T47D (cell line): ENCODE measurements around the gene UPK3BL1.
"Not testable (repeated sequence)": the region's sequence is repeated elsewhere in the genome, so short reads cannot be mapped to it uniquely, and the experiment has no call there.

ENCODE experiments used
- DNase-seq, 2 experiments: peaks; one replicate each; pipeline versions ENCODE4 v3.0.0 to v3.0.0-alpha.2; 2011 to 2012; ENCODE audit warnings: low read depth in 1 of 2, low spot score in 1 of 2
- in situ Hi-C: cut with HindIII; loops from 2 replicates; pipeline ENCODE4 v1.10.0; 2016; ENCODE audit warnings: low sequenced_read_pairs, low pct_unique_long_range_greater_than_20kb

Gene UPK3BL1

DNA sequence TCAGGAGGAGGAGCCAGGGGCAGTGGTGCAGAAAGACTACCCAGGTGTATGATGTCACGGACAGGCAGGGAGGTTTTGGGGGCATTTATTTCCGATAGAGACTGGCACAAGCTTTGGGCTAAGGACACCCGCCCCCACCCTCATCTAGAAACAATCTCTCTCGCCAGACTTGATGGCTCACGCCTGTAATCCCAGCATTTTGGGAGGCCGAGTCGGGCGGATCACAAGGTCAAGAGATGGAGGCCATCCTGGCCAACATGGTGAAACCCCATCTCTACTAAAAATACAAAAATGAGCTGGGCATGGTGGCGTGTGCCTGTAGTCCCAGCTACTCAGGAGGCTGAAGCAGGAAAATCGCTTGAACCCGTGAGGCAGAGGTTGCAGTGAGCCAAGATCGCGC is 5.6 kb downstream of the UPK3BL1 start:
- in situ Hi-C loops, DNase-seq: not testable (repeated sequence)

DNA sequence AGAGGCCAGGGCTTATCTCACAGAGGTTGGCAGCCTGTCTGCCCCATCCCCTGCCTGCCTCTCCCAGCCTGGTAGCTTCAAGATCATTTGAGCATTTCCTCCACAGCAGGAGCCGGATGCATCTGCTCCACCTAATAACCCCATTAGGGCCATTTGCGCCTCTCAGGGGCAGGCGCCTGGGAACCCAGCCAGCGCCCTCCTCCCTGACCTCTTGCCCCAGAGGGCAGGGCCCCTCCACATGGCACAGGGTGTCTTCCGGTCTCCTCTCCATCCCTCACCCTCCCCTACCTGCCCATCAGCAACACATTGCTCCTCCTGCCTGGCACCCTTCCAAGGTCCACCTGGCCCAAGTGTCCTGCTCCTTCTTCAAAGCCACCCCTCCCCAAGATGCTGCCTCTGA is 7.2 kb downstream of the UPK3BL1 start:
- in situ Hi-C loops, DNase-seq: not testable (repeated sequence)

DNA sequence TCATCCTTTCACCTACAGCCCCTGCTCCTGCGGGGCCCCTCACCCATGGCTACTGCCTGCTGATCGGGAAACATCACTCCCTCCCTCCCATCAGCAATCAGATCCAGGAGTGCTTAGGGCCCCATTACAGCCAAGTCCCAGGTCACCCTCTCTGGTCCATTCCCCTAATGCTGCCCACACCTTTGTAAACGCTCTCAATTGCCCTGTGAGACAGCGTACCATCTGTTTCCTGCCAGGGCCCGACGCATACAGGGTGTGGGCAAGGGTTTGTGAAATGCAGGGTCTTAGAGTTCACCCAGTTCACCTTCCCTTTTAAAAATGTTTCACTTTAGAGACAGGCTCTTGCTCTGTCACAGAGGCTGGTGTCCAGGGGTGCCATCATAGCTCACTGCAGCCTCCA is 8.3 kb downstream of the UPK3BL1 start:
- in situ Hi-C loops, DNase-seq: not testable (repeated sequence)

DNA sequence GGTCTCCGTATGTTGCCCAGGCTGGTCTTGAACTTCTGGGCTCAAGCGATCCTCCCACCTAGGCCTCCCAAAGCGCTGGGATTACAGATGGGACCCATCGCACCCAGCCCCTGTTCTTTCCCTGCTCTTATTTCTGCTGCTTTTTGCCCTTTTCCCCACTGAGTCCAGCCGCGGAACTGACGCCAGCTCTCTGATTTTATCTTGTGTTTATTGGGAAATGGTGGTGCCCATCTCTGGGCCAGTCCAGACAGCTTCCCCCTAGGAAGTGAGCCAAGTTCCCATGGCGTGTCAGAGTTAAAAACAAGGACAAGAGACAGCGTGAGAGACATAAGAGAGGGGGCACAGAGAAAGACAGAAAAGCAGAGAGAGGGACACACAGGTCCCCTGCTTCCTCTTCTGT is 12.0 kb downstream of the UPK3BL1 start:
- in situ Hi-C loops, DNase-seq: not testable (repeated sequence)

DNA sequence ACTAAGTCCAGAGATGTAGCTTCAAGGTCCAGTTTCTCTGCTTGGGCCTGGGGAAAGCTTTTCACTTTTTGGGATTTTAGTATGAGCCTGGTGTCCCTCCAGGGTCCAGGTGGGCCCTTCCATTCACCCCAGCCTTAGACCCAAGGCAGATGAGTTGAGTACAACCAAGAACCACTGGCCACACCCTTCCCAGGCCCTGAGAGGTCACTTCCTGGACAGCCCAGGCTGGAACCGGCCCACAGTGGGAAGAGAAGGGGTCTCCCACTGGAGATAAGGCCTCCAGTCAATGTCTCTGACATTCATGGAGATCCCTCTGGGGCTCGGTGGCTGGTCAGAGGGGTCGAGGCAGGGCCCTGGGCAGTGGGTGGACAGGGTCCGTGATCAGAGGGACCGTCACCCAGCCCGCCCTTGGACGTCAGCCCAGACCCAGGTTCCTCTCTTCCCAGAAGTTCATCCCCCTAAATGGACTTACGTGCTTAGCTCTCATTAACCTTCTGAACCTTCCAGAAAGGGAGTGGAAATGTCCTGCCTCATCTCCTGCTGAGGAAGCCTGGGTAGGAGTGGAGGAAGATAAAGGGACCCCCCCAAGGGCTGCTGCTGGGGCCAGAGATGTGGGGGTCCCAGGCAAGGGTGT is 15.2 kb downstream of the UPK3BL1 start:
- in situ Hi-C loops, DNase-seq: not testable (repeated sequence)

DNA sequence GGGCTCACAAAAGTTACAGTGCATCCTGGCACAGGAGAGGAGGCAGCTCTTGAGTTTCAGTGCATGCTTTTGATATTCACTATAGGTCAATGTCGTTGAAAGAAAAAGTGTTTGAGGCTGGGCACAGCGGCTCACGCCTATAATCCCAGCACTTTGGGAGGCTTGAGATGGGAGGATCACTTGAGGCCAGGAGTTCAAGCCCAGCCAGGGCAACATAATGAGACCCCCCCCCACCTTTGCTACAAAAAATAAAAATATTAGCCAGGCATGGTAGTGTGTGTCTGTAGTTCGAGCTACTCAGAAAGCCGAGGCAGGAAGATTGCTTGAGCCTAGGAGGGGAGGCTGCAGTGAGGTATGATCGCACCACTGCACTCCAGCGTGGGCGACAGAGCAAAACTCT is 24.5 kb downstream of the UPK3BL1 start:
- DNase-seq, in situ Hi-C loops: not testable (repeated sequence)

DNA sequence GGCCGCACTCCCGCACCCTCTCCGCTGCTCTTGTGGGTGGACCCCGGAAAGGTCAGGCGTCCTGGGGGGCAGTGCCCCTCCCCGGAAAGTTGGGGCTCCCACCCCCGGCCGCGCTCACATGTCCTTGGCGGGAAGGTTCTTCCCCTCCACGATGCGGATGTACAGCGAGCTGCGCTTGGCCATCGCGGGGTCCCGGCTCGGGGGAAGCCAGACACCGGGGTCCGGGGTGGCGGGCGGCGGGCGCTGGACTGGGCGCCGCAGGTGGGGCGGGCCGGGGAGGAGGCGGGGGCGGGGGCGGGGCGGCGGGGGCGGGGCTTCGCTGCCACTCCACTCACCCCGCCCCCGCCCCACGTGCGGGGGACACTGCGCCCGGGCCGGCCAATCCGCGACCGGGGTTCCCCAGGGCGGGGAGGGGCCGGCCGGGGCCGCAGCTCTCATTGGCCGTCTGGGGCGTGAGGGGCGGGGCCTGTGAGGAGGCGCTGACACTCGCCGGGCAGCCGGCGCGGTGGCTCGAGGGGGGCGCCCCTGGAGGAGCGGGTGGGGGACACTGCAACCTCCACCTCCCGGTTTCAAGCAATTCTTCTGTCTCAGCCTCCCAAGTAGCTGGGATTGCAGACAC is 26.0 kb downstream of the UPK3BL1 start, which contains the start of gene RASA4:
Gene RASA4, minus strand, starts transcription at position 250 of the 619 bp plus-strand sequence. Its CDS starts 67 bp downstream, at position 183.
- in situ Hi-C loops, DNase-seq: not testable (repeated sequence)

DNA sequence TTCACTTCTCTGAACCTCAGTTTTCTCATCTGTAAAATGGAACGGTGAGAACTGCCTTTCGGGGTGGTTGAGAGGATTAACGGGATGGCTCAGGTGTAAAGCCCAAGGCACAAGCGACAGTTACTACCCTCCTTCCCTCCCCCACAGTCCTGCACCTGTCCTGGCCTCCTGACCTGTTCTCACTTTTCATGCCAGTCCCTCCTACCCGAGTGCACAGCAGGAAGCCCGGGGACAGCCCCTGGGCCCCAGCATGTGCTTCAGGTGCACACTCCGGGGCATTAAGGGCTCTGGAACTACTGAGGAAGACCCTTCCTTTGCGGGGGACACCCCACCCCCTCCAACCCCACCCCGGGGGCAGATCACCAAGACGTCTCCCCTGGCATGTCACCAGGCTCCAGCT is 26.7 kb downstream of the UPK3BL1 start:
- in situ Hi-C loops, DNase-seq: not testable (repeated sequence)

DNA sequence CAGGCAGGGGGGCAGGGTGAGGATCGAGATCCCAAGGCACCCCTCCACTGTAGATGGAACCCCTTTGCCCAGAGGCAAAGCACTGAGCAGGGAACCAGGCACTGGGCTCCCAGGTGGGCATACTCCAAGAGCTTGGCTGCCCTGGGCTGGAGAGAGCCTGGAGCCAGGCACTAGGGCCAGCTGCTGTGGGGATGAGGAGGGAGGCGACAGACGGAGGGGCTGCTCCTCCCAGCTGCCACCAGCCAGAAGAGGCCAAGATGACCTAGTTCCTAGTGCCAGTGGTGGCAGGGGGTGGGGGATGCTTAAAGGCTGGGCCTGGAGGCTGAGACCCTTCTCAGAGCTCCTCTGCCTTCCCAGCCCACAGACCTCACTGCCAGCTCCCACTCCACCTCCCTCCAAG is 27.7 kb downstream of the UPK3BL1 start:
- in situ Hi-C loops, DNase-seq: not testable (repeated sequence)

DNA sequence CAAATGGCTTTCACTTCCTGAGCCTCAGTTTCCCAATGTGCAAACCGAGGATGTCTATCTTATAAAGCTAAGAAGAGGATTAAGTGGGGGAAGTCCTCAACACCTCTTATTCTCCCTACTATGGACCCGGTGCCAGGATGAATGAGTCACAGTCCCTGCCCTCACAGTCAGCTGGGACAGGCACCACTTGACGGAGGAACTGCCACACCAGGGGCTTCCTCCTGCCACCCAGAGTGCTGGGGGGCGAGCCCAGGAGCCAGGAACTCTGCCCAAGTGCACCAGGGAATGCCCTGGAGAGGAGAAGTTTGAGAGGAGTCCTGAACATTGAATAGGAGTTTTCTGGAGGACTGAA is 28.3 kb downstream of the UPK3BL1 start:
- DNase-seq: not testable (repeated sequence)

DNA sequence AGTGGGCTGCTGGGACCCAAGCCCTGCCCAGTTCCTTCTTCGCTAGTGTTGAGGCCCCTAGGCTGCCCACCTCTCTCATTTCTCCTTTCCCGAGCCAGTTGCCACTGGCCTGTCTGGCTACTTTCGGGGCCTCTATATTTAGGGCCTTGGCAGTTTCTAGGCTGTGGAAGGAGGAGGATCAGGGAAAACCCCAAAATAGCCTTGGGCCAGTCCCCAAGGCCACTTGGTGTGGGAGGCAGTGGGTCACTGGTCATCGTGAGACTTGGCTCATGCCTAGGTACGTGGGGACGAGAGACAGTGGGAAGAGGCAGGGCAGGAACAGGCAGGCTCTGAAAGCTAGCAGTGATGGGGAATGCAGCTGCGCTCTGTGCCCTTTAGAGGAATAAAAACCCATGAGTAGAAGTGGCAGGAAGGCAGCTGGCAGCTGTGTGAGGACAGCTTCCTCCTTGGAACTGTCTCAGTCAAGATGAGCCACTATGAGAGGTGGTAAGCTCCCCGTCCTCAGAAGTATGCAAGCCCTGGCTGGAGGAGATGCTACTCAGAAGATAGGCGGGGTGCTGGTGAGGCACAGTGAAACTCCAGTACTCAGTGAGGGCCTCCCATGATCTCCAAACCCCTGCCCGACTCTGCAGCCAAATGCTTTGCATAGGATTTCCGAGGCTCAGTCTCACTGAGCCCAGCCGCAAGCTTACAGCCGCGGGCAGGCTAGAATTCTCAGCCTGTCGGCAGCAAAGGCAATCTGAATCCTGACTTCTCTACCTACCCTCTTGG is 28.8 kb downstream of the UPK3BL1 start:
- in situ Hi-C loops, DNase-seq: not testable (repeated sequence)

More for the DNA sequence above, 28.3 kb downstream of the UPK3BL1 start:
- in situ Hi-C loops: not testable (repeated sequence)

DNA sequence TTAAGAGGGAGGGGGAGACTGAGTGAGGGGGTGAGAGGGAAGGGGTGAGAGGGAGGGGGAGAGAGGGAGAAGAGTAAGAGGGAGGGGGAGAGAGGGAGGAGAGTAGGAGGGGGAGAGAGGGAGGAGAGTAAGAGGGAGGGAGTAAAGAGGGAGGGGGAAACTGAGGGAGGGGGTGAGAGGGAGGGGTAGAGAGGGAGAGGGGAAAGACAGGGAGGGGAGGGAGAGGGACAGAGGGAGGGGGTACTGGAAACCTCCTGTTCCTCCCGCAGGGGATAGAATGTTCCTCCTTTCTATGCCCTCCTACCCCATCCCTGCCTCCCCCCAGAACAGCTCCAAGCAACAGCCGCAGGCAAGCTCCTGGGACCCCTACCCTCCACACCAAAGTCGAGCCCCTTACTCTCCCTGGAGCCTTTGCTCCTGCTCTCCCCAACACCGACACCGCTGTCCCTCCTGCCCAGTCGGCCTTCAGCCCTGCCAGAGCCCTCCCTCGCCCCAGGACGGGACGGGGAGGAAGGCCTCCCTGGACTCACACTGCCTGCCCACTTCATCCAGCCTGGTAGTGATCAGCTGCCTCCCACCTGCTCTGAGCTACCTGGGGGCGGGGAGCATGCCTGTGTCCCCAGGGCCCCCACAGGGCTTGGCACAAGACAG is 30.8 kb downstream of the UPK3BL1 start:
- in situ Hi-C loops: not testable (repeated sequence)

DNA sequence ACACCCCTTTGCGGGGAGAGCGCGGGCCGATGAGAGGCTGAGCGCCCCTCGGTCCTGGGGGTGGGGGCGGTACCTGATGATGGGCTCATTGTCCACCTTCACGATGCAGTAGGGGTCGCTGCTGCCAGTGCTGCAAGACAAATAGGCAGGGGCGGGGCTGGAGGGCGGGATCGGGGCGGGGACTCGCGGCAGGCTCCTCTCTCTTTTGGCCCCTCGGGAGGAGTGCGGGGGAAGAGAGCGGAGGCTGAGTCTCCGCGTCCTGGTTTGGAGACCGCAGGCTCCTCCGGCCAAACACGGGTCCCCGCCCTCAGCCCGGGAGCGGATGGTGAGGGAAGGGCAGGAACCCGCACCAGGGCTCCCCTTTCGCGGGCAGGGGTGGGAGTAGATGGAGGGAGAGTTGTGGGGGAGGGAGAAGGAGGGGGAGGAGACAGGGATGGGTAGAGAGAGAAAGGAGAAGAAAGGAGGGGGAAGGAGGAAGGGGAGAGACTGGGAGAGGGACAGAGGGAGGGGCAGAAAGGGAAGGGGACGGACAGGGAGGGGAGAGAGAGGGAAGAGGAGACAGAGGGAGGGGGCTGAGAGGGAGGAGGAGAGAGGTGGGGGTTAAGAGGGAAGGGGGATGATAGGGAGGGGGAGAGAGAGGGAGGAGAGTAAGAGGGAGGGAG is 31.4 kb downstream of the UPK3BL1 start:
- in situ Hi-C loops, DNase-seq: not testable (repeated sequence)

More for the DNA sequence above, 30.8 kb downstream of the UPK3BL1 start:
- not testable (repeated sequence) for DNase-seq

DNA sequence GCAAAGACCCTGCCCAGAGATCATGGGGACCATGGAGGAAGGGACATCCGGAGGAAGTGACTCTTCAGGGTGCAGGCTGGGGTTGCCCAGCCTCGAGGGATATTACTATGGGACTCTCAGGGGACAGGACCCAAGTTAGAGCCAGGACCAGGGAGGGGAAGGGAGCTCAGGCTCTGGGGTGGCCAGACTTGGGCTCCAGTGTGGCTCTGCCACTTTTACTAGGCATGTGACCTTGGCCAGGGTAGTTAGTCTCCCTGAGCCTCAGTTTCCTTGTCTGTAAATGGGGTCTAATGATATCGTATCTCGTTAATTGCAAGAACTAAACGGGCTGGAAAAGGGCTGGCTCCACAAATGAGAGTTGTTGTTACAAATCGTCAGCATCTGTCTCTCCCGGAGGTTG is 32.1 kb downstream of the UPK3BL1 start:
- in situ Hi-C loops, DNase-seq: not testable (repeated sequence)

DNA sequence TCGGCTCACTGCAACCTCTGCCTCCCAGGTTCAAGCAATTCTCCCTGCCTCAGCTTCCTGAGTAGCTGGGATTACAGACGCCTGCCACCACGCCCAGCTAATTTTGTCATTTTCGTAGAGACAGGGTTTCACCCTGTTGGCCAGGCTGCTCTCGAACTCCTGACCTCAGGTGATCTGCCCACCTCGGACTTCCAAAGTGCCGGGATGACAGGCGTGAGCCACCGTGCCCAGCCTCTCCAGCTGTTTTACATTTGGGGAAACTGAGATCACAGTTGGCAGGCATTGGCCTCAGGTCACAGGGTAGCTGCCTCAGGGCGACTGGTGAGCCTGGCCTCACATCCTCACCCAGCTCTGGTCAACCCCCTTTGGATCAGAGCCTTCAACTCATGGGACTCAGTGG is 32.9 kb downstream of the UPK3BL1 start:
- in situ Hi-C loops, DNase-seq: not testable (repeated sequence)

DNA sequence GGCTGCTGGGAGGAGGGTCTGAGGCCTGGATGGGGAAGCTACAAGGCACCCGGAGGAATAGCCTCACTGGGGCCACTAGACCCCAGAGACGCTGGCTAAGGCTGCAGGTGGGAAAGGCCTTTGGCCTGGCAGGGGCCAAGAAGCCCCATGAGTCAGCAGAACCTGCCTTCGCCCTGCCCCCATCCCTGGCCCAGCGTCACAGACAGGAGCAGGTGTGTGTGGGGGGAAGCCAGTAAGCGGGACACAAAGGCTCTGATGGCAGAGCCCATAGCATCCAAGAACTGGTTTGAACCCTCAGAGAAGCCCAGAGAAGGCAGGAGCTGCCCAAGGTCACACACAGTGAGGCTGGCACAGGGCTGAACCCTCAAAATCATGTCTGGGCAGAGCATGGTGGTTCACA is 35.7 kb downstream of the UPK3BL1 start:
- in situ Hi-C loops: not testable (repeated sequence)

DNA sequence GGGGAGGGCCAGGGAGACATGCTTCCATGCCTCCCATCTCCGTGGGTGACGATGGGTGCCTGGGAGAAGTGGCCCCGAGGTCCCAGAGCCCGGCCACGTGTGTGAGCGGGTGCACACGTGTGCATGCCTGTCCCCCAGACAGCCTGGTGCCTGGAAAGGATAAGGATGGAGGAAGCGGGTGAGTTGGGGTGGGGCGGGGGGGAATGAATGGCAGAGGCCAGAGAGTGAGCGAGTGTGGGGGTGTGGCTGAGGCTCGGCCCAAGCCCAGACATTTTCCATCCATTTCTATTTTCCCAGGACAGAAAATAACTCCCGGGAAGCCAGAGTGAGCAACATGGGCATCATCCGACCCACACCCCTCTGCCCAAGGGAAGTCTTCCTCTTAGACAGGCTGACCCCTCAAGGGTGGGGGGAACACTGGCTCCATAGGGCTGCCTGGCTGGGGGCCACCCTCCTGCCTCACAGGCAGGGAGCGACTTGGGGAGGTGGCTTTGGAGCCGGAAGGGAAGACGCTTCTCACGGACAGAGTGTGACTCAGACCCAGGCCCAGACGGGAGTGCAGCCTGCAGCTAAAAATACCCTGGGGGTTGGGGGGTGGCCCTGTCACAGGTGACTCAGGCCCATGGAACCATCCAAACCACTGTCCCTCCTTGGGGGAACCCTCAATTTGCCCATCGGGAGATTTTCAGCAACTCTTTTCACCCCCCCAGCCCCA is 38.0 kb downstream of the UPK3BL1 start:
- DNase-seq: not testable (repeated sequence)

More for the DNA sequence above, 35.7 kb downstream of the UPK3BL1 start:
- DNase-seq: not testable (repeated sequence)

More for the DNA sequence above, 38.0 kb downstream of the UPK3BL1 start:
- in situ Hi-C loops: not testable (repeated sequence)
